Mammary epithelial cell (primary cell): ENCODE results near the gene CER1.

ENCODE experiments used
- EZH2 ChIP-seq: IDR thresholded peaks from 2 replicates; pipeline ENCODE4 v1.6.1; 2012; ENCODE audit warnings: low read length, inconsistent platforms, borderline replicate concordance
- TF ChIP-seq, protein P1 (sequence below), 2 donors: IDR thresholded peaks in 1 of 2; conservative IDR thresholded peaks in 1 of 2; 2 replicates each; pipeline ENCODE4 v1.5.1; 2011 to 2012; ENCODE audit warnings: inconsistent platforms in 2 of 2, low read length in 2 of 2, mild to moderate bottlenecking in 2 of 2, control low read depth in 1 of 2, low read depth in 1 of 2; ENCODE audit not compliant: insufficient read depth in 1 of 2; ENCODE audit errors: extremely low read depth in 1 of 2

DNA sequence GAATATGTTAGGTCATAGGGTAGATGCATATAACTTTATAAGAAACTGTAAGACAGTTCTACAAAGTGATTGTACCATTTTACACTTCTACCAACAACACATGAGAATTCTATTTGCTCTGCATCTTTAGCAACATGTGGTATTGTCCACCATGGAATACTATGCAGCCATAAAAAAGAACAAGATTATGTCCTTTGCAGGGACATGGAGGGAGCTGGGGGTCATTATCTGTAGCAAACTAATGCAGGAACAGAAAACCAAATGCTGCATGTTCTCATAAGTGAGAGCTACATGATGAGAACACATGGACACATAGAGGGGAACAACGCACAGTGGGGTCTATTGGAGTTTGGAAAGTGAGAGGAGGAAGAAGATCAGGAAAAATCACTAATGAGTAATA, 22.2 kb upstream of the CER1 start:
- TF ChIP-seq, protein P1, sequence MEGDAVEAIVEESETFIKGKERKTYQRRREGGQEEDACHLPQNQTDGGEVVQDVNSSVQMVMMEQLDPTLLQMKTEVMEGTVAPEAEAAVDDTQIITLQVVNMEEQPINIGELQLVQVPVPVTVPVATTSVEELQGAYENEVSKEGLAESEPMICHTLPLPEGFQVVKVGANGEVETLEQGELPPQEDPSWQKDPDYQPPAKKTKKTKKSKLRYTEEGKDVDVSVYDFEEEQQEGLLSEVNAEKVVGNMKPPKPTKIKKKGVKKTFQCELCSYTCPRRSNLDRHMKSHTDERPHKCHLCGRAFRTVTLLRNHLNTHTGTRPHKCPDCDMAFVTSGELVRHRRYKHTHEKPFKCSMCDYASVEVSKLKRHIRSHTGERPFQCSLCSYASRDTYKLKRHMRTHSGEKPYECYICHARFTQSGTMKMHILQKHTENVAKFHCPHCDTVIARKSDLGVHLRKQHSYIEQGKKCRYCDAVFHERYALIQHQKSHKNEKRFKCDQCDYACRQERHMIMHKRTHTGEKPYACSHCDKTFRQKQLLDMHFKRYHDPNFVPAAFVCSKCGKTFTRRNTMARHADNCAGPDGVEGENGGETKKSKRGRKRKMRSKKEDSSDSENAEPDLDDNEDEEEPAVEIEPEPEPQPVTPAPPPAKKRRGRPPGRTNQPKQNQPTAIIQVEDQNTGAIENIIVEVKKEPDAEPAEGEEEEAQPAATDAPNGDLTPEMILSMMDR (conservative IDR thresholded peaks at IDR 0.05 in 1 of 2, IDR thresholded peaks at IDR 0.05 in 1 of 2; ENCODE audit: extremely low read depth in 1 of 2, insufficient read depth in 1 of 2, low read depth in 1 of 2, low read length in 2 of 2): no peak
- TF ChIP-seq EZH2: no peak
